Measurements from ENCODE around the gene HKDC1.

The HKDC1 gene

DNA sequence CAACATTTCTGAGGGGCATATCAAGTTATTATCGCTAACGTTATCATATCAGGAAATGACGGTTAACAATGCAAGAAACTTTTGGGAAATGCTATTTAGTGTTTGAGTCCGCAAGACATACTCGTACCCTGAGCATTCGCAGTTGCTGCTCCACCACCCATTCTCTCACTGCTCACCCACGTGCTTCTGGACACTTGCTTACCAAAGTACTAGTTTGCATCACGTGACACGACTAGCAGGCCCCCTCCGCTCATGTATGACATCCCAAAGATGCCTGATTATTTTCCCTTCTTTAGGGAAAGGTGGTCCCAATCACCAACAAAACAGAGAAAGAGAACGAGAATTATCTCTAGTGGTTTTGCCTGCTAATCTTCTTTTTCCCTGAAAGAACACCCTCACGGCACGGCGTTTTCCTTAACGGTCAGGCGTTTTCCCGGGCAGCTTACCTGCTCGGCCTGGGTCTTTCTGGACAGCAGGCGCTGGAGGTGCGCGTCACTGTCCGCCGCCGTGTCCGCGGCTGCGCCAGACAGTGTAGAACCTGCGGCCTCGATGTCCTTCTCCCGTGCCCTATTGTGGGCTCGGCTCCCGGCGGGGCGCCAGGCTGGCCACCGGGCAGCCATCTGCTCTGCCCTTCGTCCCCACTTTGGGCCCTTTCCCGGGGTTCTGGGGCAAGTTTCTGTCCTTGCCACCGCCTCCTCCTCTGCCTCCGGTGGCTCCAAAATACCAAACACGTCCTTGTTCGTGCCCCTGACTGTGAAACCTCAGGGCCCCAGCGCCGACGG, 40.2 kb upstream of the HKDC1 start, which contains the start of gene SUPV3L1 (continued):
- TF ChIP-seq TCF7L2 (IDR thresholded peaks at IDR 0.05; ENCODE audit: borderline replicate concordance, low read depth, low read length) (no peak), ZNF138 (tag by site-specific recombination; IDR thresholded peaks at IDR 0.05; ENCODE audit: borderline replicate concordance) (no peak), HOXC10 (CRISPR knock-in tag; IDR thresholded peaks at IDR 0.05) (no peak), ZNF501 (tag by site-specific recombination; IDR thresholded peaks at IDR 0.05) (peak; percentile 89; the same call in 1 of the 2 replicates), ZFP41 (tag by site-specific recombination; IDR thresholded peaks at IDR 0.05; ENCODE audit: borderline replicate concordance) (no peak), ZNF514 (tag by site-specific recombination; IDR thresholded peaks at IDR 0.05) (no peak), ZNF707 (tag by site-specific recombination; IDR thresholded peaks at IDR 0.05) (no peak), GLI4 (tag by site-specific recombination; IDR thresholded peaks at IDR 0.05) (no peak), ZNF830 (tag by site-specific recombination; IDR thresholded peaks at IDR 0.05; ENCODE audit: low read depth) (no peak), ZNF580 (tag by site-specific recombination; IDR thresholded peaks at IDR 0.05) (peak; percentile 71), ZNF112 (tag by site-specific recombination; IDR thresholded peaks at IDR 0.05) (no peak), ZNF549 (tag by site-specific recombination; IDR thresholded peaks at IDR 0.05) (no peak), ZNF544 (tag by site-specific recombination; IDR thresholded peaks at IDR 0.05) (no peak), ZNF704 (tag by site-specific recombination; IDR thresholded peaks at IDR 0.05) (no peak), OVOL3 (tag by site-specific recombination; IDR thresholded peaks at IDR 0.05) (0 out of 2 replicates have a peak, but pooled peaks have one; percentile 13), ZNF529 (tag by site-specific recombination; IDR thresholded peaks at IDR 0.05; ENCODE audit: insufficient replicate concordance) (no peak), SCRT1 (tag by site-specific recombination; IDR thresholded peaks at IDR 0.05; ENCODE audit: borderline replicate concordance) (no peak), ZNF48 (tag by site-specific recombination; IDR thresholded peaks at IDR 0.05) (no peak), ZNF169 (tag by site-specific recombination; IDR thresholded peaks at IDR 0.05) (no peak), ZFP3 (tag by site-specific recombination; IDR thresholded peaks at IDR 0.05; ENCODE audit: low read depth) (no peak), ZNF791 (tag by site-specific recombination; IDR thresholded peaks at IDR 0.05) (no peak), GLIS2 (tag by site-specific recombination; IDR thresholded peaks at IDR 0.05) (no peak), ZBTB20 (tag by site-specific recombination; IDR thresholded peaks at IDR 0.05) (no peak; the same call in 1 of the 2 replicates), ZEB2 (tag by site-specific recombination; IDR thresholded peaks at IDR 0.05) (peak; percentile 81), SP7 (tag by site-specific recombination; IDR thresholded peaks at IDR 0.05) (peak; percentile 90), ZNF561 (tag by site-specific recombination; IDR thresholded peaks at IDR 0.05; ENCODE audit: borderline replicate concordance) (peak; percentile 78), ZNF140 (tag by site-specific recombination; IDR thresholded peaks at IDR 0.05) (no peak), HOXA7 (CRISPR knock-in tag; IDR thresholded peaks at IDR 0.05; ENCODE audit: borderline replicate concordance) (no peak), ZNF24 (tag by site-specific recombination; IDR thresholded peaks at IDR 0.05) (peak; percentile 94; the same call in 1 of the 2 replicates), ZNF335 (tag by site-specific recombination; conservative IDR thresholded peaks at IDR 0.05) (peak; percentile 100)
- TF ChIP-seq, protein P1, sequence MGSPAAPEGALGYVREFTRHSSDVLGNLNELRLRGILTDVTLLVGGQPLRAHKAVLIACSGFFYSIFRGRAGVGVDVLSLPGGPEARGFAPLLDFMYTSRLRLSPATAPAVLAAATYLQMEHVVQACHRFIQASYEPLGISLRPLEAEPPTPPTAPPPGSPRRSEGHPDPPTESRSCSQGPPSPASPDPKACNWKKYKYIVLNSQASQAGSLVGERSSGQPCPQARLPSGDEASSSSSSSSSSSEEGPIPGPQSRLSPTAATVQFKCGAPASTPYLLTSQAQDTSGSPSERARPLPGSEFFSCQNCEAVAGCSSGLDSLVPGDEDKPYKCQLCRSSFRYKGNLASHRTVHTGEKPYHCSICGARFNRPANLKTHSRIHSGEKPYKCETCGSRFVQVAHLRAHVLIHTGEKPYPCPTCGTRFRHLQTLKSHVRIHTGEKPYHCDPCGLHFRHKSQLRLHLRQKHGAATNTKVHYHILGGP (tag by site-specific recombination; IDR thresholded peaks at IDR 0.05): no peak
- TF ChIP-seq, protein P2, sequence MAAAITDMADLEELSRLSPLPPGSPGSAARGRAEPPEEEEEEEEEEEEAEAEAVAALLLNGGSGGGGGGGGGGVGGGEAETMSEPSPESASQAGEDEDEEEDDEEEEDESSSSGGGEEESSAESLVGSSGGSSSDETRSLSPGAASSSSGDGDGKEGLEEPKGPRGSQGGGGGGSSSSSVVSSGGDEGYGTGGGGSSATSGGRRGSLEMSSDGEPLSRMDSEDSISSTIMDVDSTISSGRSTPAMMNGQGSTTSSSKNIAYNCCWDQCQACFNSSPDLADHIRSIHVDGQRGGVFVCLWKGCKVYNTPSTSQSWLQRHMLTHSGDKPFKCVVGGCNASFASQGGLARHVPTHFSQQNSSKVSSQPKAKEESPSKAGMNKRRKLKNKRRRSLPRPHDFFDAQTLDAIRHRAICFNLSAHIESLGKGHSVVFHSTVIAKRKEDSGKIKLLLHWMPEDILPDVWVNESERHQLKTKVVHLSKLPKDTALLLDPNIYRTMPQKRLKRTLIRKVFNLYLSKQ (tag by site-specific recombination; IDR thresholded peaks at IDR 0.05; ENCODE audit: borderline replicate concordance): no peak
- TF ChIP-seq, protein P3, sequence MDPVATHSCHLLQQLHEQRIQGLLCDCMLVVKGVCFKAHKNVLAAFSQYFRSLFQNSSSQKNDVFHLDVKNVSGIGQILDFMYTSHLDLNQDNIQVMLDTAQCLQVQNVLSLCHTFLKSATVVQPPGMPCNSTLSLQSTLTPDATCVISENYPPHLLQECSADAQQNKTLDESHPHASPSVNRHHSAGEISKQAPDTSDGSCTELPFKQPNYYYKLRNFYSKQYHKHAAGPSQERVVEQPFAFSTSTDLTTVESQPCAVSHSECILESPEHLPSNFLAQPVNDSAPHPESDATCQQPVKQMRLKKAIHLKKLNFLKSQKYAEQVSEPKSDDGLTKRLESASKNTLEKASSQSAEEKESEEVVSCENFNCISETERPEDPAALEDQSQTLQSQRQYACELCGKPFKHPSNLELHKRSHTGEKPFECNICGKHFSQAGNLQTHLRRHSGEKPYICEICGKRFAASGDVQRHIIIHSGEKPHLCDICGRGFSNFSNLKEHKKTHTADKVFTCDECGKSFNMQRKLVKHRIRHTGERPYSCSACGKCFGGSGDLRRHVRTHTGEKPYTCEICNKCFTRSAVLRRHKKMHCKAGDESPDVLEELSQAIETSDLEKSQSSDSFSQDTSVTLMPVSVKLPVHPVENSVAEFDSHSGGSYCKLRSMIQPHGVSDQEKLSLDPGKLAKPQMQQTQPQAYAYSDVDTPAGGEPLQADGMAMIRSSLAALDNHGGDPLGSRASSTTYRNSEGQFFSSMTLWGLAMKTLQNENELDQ (tag by site-specific recombination; IDR thresholded peaks at IDR 0.05; ENCODE audit: low read depth): no peak
- TF ChIP-seq, protein P4, sequence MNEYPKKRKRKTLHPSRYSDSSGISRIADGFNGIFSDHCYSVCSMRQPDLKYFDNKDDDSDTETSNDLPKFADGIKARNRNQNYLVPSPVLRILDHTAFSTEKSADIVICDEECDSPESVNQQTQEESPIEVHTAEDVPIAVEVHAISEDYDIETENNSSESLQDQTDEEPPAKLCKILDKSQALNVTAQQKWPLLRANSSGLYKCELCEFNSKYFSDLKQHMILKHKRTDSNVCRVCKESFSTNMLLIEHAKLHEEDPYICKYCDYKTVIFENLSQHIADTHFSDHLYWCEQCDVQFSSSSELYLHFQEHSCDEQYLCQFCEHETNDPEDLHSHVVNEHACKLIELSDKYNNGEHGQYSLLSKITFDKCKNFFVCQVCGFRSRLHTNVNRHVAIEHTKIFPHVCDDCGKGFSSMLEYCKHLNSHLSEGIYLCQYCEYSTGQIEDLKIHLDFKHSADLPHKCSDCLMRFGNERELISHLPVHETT (tag by site-specific recombination; IDR thresholded peaks at IDR 0.05): peak; percentile 99
